NCI-H146 treated with DMSO at 0.1 percent for 48 hours (cell line): ENCODE measurements around the gene TBCD.

ENCODE experiments used
- DNase-seq: peaks from one replicate; lab custom pipeline; 2025; ENCODE audit not compliant: unreplicated experiment; lab: John Stamatoyannopoulos, UW

The TBCD gene

GRCh38 chr17:82808921-82809905, 57.3 kb downstream of the TBCD start:
- DNase-seq, result no peak

- DNase-seq, result no peak
These were observed 59.0 kb downstream of the TBCD start for GRCh38 chr17:82810644-82811430.

DNA sequence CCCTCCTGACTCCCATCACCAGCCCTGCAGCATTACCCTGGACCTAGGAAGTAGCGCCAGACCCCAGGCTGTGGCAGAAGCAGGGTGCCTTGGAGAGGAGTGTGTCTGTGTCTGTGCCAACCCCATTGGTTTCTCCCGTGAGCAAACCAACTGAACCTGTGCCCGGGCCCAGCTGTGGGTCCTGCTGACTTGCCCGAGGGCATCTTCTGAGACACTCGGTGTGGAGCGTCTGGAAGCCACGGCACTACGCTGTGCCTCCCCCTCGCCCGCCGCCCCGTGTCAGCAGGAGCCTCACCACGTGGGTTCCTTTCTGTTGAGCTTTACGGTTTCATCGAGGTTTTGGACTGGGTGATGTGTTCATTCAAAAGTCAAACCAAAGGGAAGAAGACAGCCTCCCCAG, 60.2 kb downstream of the TBCD start:
- DNase-seq, result no peak

- DNase-seq, result no peak
These were observed 60.7 kb downstream of the TBCD start for GRCh38 chr17:82812601-82813000.

GRCh38 chr17:82813299-82814051, 61.6 kb downstream of the TBCD start:
- no peak for DNase-seq

GRCh38 chr17:82814834-82815233, 63.0 kb downstream of the TBCD start:
- no peak for DNase-seq

- no peak for DNase-seq
These were observed 63.5 kb downstream of the TBCD start for GRCh38 chr17:82815354-82815753.

GRCh38 chr17:82815790-82816305, 64.0 kb downstream of the TBCD start:
- DNase-seq, result no peak

- DNase-seq, result no peak
These were observed 64.5 kb downstream of the TBCD start for GRCh38 chr17:82816358-82816757.

DNA sequence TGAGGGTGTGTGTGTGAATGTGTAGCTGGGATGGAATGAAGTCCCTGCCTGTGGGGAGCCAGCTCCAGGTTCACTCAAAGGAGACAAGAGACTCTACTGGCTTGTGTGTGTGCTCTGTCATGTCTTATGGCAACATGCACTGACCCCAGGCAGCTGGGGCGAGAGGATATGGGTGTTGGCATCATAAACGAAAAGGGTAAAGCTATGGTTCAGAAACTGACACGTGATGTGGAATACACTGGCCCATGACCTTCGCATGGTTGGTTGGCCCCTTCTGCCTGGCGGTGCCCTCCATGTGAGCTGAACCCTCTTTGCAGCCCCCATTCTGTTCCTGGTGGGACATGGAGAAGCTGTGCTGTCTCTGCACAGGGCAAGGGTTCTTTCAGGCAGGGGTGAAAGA, 66.1 kb downstream of the TBCD start:
- no peak for DNase-seq

- no peak for DNase-seq
These were observed 68.7 kb downstream of the TBCD start for GRCh38 chr17:82820278-82821251.

GRCh38 chr17:82821554-82821953, 69.7 kb downstream of the TBCD start:
- DNase-seq, result no peak

DNA sequence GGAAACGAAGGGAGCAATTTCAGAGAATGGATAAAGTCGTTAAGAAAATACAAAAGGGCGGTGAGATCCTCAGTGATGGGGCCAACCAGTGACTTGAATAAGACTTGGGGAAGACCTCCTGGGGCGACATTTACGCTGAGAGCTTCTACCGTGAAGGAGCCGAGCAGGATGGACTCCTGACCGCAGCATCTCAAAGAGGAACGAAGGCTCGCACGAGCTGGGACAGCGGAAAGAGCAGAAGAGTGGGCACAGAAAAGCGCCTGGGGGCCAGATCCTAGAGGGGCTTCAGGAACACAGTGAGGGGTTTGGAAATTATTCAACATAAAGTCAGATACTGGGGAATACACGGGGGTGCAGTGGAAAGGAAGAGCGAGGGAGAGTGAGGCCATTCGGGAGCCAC, 70.4 kb downstream of the TBCD start:
- no peak for DNase-seq

GRCh38 chr17:82823004-82823403, 71.1 kb downstream of the TBCD start:
- no peak for DNase-seq

DNA sequence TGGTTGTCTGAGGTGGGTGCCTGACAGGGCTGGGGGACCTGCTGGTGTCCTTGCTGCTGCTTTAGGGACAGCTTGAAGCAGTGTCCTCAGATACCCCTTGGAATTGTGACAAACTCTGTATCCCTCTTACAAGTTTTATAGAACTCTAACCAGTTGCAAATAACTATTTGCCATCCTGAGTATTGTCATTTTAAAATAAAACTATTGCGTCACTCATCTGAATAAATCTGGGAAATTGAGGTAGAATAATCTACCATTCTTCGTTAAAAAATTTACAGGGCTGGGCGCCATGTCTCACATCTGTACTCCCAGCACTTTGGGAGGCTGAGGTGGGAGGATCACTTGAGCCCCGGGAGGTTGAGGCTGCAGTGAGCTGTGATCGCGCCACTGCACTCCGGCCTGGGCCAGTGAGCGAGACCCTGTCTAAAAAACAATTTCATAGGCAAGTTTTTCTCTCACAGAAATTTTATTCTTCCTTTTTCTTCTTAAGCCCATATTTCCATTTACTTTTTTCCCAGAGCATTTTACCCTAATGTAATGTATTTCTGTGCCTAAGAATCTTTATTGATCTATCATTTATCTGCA, 73.8 kb downstream of the TBCD start:
- no peak for DNase-seq

DNA sequence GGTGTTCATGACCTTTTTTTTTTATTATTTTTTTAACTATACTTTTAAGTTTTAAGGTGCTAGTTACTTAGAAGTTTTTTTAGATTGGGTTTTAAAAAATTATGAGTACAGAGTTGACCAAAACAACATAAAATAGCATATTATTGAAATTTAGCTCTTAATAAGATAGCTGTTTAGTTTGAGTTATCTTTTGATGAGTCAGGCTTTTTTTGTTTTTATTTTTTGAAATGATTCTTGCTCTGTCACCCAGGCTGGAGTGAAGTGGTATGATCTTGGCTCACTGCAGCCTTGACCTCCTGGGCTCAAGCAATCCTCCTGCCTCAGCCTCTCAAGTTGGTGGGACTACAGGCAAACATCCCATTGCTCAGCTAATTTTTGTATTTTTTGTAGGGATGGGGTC, 74.3 kb downstream of the TBCD start:
- no peak for DNase-seq

DNA sequence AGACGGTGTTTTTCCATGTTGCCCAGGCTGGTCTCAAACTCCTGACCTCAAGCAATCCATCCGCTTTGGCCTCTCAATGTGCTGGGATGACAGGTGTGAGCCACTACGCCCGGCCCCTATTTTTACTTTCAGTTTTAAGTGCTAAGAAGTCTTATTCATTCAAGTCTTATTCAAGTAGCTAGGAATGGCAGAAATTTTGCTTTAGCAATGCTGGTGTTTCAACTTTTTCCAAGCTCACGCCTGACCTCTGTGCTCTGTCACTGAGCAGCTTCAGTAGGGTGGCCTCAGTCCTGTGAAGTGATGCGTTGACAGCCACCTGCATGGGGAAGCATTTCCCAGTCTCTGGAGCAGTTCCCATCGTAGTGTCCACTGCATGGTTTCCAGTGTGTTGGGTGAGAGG, 75.1 kb downstream of the TBCD start:
- no peak for DNase-seq

DNA sequence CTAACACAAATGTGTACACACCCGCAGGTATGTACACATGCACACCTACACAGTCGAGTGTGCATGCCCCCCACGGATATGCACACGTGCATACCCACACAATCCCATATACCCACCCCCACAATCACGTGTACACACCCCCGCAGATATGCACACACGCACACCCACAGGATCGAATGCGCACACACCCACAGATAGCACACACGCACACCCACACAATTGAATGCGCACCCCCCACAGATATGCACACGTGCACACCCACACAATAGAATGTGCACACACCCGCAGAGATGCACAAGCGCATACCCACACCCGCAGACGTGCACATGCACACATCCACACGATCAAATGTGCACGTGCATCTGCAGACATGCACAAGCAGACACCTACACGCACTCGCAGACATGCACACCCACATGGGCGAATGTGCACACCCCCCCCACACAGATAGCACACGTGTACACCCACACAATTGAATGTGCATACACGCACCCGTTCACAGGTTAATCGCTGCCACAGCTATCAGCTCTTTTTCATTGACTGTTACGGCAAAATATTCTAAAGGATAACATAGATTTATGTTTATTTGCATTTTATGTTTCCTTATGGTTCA, 77.1 kb downstream of the TBCD start:
- DNase-seq, result no peak

- no peak for DNase-seq
These were observed 78.4 kb downstream of the TBCD start for GRCh38 chr17:82830249-82830661.
